Measurements from ENCODE around the gene GSKIP. TPM values are rescaled to one million over a fixed set of nuclear protein-coding genes. Genes with fewer than 3 reads are reported as not detected.

The GSKIP gene
- total and polyA plus RNA-seq, 7 donors, result 5.7 to 19.7 (median 7.2) TPM

GRCh38 chr14:96364962-96365361 lies 1.6 kb downstream of the GSKIP start:
- 78 to 88% (median 83%) methylated on average over 1 of the region's 1 CpG for WGBS, 3 donors
- no peak overlapping the region for H3K4me3 ChIP-seq
- no peak for ATAC-seq
- no peak overlapping the region for H3K27ac ChIP-seq
- TF ChIP-seq CTCF (IDR thresholded peaks at IDR 0.05), result no peak
- no peak for DNase-seq
- intact Hi-C loops (cut with DNase I), result loop anchor here (2.0 to 5.0 kb wide), 2 partner anchors 26 to 137 kb away; partner anchors contain the start of gene PAPOLA (in 1 of the 2)
- no peaks in the 10 kb centered on the region for H3K27me3 ChIP-seq (ENCODE audit: insufficient read depth in 3 of 3, low read length in 2 of 3)
- no peaks in the 10 kb centered on the region for H3K36me3 ChIP-seq (ENCODE audit: insufficient read depth in 1 of 2, low read depth in 1 of 2)
- no peaks in the 10 kb centered on the region for H3K9me3 ChIP-seq
- H3K4me1 ChIP-seq, result peaks cover 21% of the 10 kb centered on the region

GRCh38 chr14:96368534-96368933 lies 5.2 kb downstream of the GSKIP start:
- no peaks in the 10 kb centered on the region for H3K4me1 ChIP-seq
- WGBS, 3 donors, result 97 to 100% (median 99%) methylated on average over 1 of the region's 1 CpG
- intact Hi-C loops (cut with DNase I), result no loop called here

GRCh38 chr14:96370528-96370927 lies 7.2 kb downstream of the GSKIP start:
- 85 to 93% (median 86%) methylated on average over 5 of the region's 5 CpGs for WGBS, 3 donors
- no peak for ATAC-seq
- intact Hi-C loops (cut with DNase I), result no loop called here

More at GRCh38 chr14:96368534-96368933, 5.2 kb downstream of the GSKIP start:
- TF ChIP-seq CTCF (IDR thresholded peaks at IDR 0.05), result no peak
- Histone ChIP-seq H3K27ac (no peak overlapping the region), H3K9me3 (no peaks in the 10 kb centered on the region), H3K36me3 (ENCODE audit: insufficient read depth in 1 of 2, low read depth in 1 of 2) (no peaks in the 10 kb centered on the region), H3K27me3 (ENCODE audit: insufficient read depth in 3 of 3, low read length in 2 of 3) (no peaks in the 10 kb centered on the region), H3K4me3 (no peak overlapping the region)
- DNase-seq, result no peak
- no peak for ATAC-seq

GRCh38 chr14:96373538-96373937 lies 10.2 kb downstream of the GSKIP start:
- DNase-seq, result no peak

More at GRCh38 chr14:96370528-96370927, 7.2 kb downstream of the GSKIP start:
- Histone ChIP-seq H3K27ac (no peak overlapping the region), H3K9me3 (no peaks in the 10 kb centered on the region), H3K4me3 (no peak overlapping the region), H3K4me1 (no peaks in the 10 kb centered on the region), H3K27me3 (ENCODE audit: insufficient read depth in 3 of 3, low read length in 2 of 3) (no peaks in the 10 kb centered on the region), H3K36me3 (ENCODE audit: insufficient read depth in 1 of 2, low read depth in 1 of 2) (no peaks in the 10 kb centered on the region)
- no peak for DNase-seq
- no peak for TF ChIP-seq CTCF (IDR thresholded peaks at IDR 0.05)

More at GRCh38 chr14:96373538-96373937, 10.2 kb downstream of the GSKIP start:
- H3K27me3 ChIP-seq (ENCODE audit: insufficient read depth in 3 of 3, low read length in 2 of 3), result no peaks in the 10 kb centered on the region
- no peaks in the 10 kb centered on the region for H3K4me1 ChIP-seq
- WGBS, 3 donors, result 91 to 92% (median 92%) methylated on average over 3 of the region's 3 CpGs
- TF ChIP-seq CTCF (IDR thresholded peaks at IDR 0.05), result no peak
- no peak for ATAC-seq
- no peak overlapping the region for H3K27ac ChIP-seq
- no peak overlapping the region for H3K4me3 ChIP-seq
- H3K9me3 ChIP-seq, result no peaks in the 10 kb centered on the region
- H3K36me3 ChIP-seq (ENCODE audit: insufficient read depth in 1 of 2, low read depth in 1 of 2), result no peaks in the 10 kb centered on the region
- intact Hi-C loops (cut with DNase I), result no loop called here
